ENCODE measurements around the gene STAT4. TPM values are rescaled to one million over a fixed set of nuclear protein-coding genes. Genes with fewer than 3 reads are reported as not detected.

STAT4 gene
- total RNA-seq, 2 experiments from 2014 or later: 154 to 157 TPM

GRCh38 chr2:191184457-191184856, 33.7 kb upstream of the STAT4 start:
- peaks cover 30% of the 10 kb centered on the region for H3K4me1 Mint-ChIP-seq (ENCODE audit: low read depth)
- ChIA-PET POLR2A (no interaction called here), CTCF (interaction anchor here (1.1 kb wide), 1 partner anchor 20 kb away, joined by 3 read pairs; no protein-coding TSS in a partner anchor)
- DNase-seq (no peak), ATAC-seq (no peak)
- H3K27ac Mint-ChIP-seq: no peak overlapping the region
- H3K4me3 Mint-ChIP-seq: no peak overlapping the region
- H3K36me3 Mint-ChIP-seq (ENCODE audit: low read depth): peaks cover 3% of the 10 kb centered on the region
- no peaks in the 10 kb centered on the region for H3K27me3 Mint-ChIP-seq (ENCODE audit: low read depth)
- no peaks in the 10 kb centered on the region for H3K9me3 Mint-ChIP-seq (ENCODE audit: insufficient read depth)

- Mint-ChIP-seq H3K27me3 (ENCODE audit: low read depth) (no peaks in the 10 kb centered on the region), H3K4me3 (no peak overlapping the region), H3K4me1 (ENCODE audit: low read depth) (peaks cover 20% of the 10 kb centered on the region), H3K9me3 (ENCODE audit: insufficient read depth) (no peaks in the 10 kb centered on the region), H3K36me3 (ENCODE audit: low read depth) (no peaks in the 10 kb centered on the region), H3K27ac (no peak overlapping the region)
- ChIA-PET POLR2A (no interaction called here), CTCF (interaction anchor here (1.2 kb wide), 1 partner anchor 19 kb away, joined by 3 read pairs; no protein-coding TSS in a partner anchor)
- ATAC-seq (no peak), DNase-seq (no peak)
Observed at GRCh38 chr2:191183516-191183915, 32.7 kb upstream of the STAT4 start.

GRCh38 chr2:191183081-191183480, 32.3 kb upstream of the STAT4 start:
- DNase-seq: no peak
- ChIA-PET CTCF (interaction anchor here (1.2 kb wide), 1 partner anchor 20 kb away, joined by 3 read pairs; no protein-coding TSS in a partner anchor), POLR2A (interaction anchor here (0.7 kb wide), 1 partner anchor 163 kb away, joined by 3 read pairs; no protein-coding TSS in a partner anchor)
- Mint-ChIP-seq H3K9me3 (ENCODE audit: insufficient read depth) (no peaks in the 10 kb centered on the region), H3K36me3 (ENCODE audit: low read depth) (no peaks in the 10 kb centered on the region), H3K27me3 (ENCODE audit: low read depth) (no peaks in the 10 kb centered on the region), H3K4me3 (no peak overlapping the region), H3K4me1 (ENCODE audit: low read depth) (peaks cover 16% of the 10 kb centered on the region), H3K27ac (no peak overlapping the region)
- no peak for ATAC-seq

- no peak overlapping the region for H3K27ac Mint-ChIP-seq
- H3K4me3 Mint-ChIP-seq: no peak overlapping the region
- POLR2A ChIA-PET: no interaction called here
Observed at GRCh38 chr2:191180713-191181112, 29.9 kb upstream of the STAT4 start.

GRCh38 chr2:191180276-191180675, 29.5 kb upstream of the STAT4 start:
- H3K36me3 Mint-ChIP-seq (ENCODE audit: low read depth): no peaks in the 10 kb centered on the region
- ATAC-seq (no peak), DNase-seq (no peak)
- H3K4me1 Mint-ChIP-seq (ENCODE audit: low read depth): peaks cover 27% of the 10 kb centered on the region
- no peak overlapping the region for H3K4me3 Mint-ChIP-seq
- ChIA-PET CTCF (interaction anchor here (1.3 kb wide), 1 partner anchor 10 kb away, joined by 5 read pairs; no protein-coding TSS in a partner anchor), POLR2A (no interaction called here)
- H3K9me3 Mint-ChIP-seq (ENCODE audit: insufficient read depth): no peaks in the 10 kb centered on the region
- no peak overlapping the region for H3K27ac Mint-ChIP-seq
- H3K27me3 Mint-ChIP-seq (ENCODE audit: low read depth): no peaks in the 10 kb centered on the region

More at GRCh38 chr2:191180713-191181112, 29.9 kb upstream of the STAT4 start:
- DNase-seq (no peak), ATAC-seq (no peak)
- no peaks in the 10 kb centered on the region for H3K27me3 Mint-ChIP-seq (ENCODE audit: low read depth)
- H3K4me1 Mint-ChIP-seq (ENCODE audit: low read depth): peaks cover 22% of the 10 kb centered on the region
- CTCF ChIA-PET: interaction anchor here (0.6 to 1.8 kb wide), 3 partner anchors 10 to 156 kb away, joined by 3 to 5 read pairs (median 4); no protein-coding TSS in a partner anchor
- no peaks in the 10 kb centered on the region for H3K36me3 Mint-ChIP-seq (ENCODE audit: low read depth)
- H3K9me3 Mint-ChIP-seq (ENCODE audit: insufficient read depth): no peaks in the 10 kb centered on the region

- H3K4me1 Mint-ChIP-seq (ENCODE audit: low read depth): peaks cover 34% of the 10 kb centered on the region
- no peak overlapping the region for H3K4me3 Mint-ChIP-seq
- CTCF ChIA-PET: interaction anchor here (0.9 to 1.4 kb wide), 3 partner anchors 15 to 127 kb away, joined by 3 to 4 read pairs (median 3); no protein-coding TSS in a partner anchor
- no peaks in the 10 kb centered on the region for H3K27me3 Mint-ChIP-seq (ENCODE audit: low read depth)
- POLR2A ChIA-PET: interaction anchor here (1.3 kb wide), 1 partner anchor 101 kb away, joined by 3 read pairs; no protein-coding TSS in a partner anchor
- H3K36me3 Mint-ChIP-seq (ENCODE audit: low read depth): no peaks in the 10 kb centered on the region
- no peaks in the 10 kb centered on the region for H3K9me3 Mint-ChIP-seq (ENCODE audit: insufficient read depth)
- H3K27ac Mint-ChIP-seq: no peak overlapping the region
- DNase-seq (no peak), ATAC-seq (no peak)
Observed at GRCh38 chr2:191178806-191179514, 28.2 kb upstream of the STAT4 start.

- H3K4me3 Mint-ChIP-seq: no peak overlapping the region
- no peaks in the 10 kb centered on the region for H3K36me3 Mint-ChIP-seq (ENCODE audit: low read depth)
- CTCF ChIA-PET: interaction anchor here (0.9 to 1.8 kb wide), 5 partner anchors 16 to 126 kb away, joined by 3 to 4 read pairs (median 3); no protein-coding TSS in a partner anchor
- ATAC-seq (no peak), DNase-seq (no peak)
- POLR2A ChIA-PET: interaction anchor here (1.3 kb wide), 1 partner anchor 102 kb away, joined by 3 read pairs; no protein-coding TSS in a partner anchor
- H3K27ac Mint-ChIP-seq: no peak overlapping the region
- H3K9me3 Mint-ChIP-seq (ENCODE audit: insufficient read depth): no peaks in the 10 kb centered on the region
- H3K27me3 Mint-ChIP-seq (ENCODE audit: low read depth): no peaks in the 10 kb centered on the region
- H3K4me1 Mint-ChIP-seq (ENCODE audit: low read depth): peaks cover 40% of the 10 kb centered on the region
Observed at GRCh38 chr2:191177751-191178736, 27.2 kb upstream of the STAT4 start.

GRCh38 chr2:191176801-191177438, 26.1 kb upstream of the STAT4 start:
- CTCF ChIA-PET: interaction anchor here (1.0 to 3.3 kb wide), 5 partner anchors 11 to 40 kb away, joined by 3 to 18 read pairs (median 4); no protein-coding TSS in a partner anchor
- H3K36me3 Mint-ChIP-seq (ENCODE audit: low read depth): no peaks in the 10 kb centered on the region
- no peaks in the 10 kb centered on the region for H3K27me3 Mint-ChIP-seq (ENCODE audit: low read depth)
- H3K9me3 Mint-ChIP-seq (ENCODE audit: insufficient read depth): no peaks in the 10 kb centered on the region
- H3K4me3 Mint-ChIP-seq: no peak overlapping the region
- no peak overlapping the region for H3K27ac Mint-ChIP-seq
- DNase-seq (no peak), ATAC-seq (peak; percentile 42)
- POLR2A ChIA-PET: interaction anchor here (0.7 kb wide), 1 partner anchor 985 kb away, joined by 3 read pairs; no protein-coding TSS in a partner anchor
- peaks cover 44% of the 10 kb centered on the region for H3K4me1 Mint-ChIP-seq (ENCODE audit: low read depth)

- ChIA-PET CTCF (interaction anchor here (1.0 to 3.3 kb wide), 5 partner anchors 10 to 41 kb away, joined by 3 to 18 read pairs (median 4); no protein-coding TSS in a partner anchor), POLR2A (interaction anchor here (0.7 kb wide), 1 partner anchor 986 kb away, joined by 3 read pairs; no protein-coding TSS in a partner anchor)
- Mint-ChIP-seq H3K36me3 (ENCODE audit: low read depth) (no peaks in the 10 kb centered on the region), H3K27ac (no peak overlapping the region), H3K4me1 (ENCODE audit: low read depth) (peaks cover 47% of the 10 kb centered on the region), H3K27me3 (ENCODE audit: low read depth) (no peaks in the 10 kb centered on the region), H3K4me3 (peak overlapping the region; percentile 13), H3K9me3 (ENCODE audit: insufficient read depth) (no peaks in the 10 kb centered on the region)
- DNase-seq: no peak
- no peak for ATAC-seq
Observed at GRCh38 chr2:191176305-191176704, 25.5 kb upstream of the STAT4 start.

- Mint-ChIP-seq H3K36me3 (ENCODE audit: low read depth) (no peaks in the 10 kb centered on the region), H3K9me3 (ENCODE audit: insufficient read depth) (no peaks in the 10 kb centered on the region), H3K27ac (no peak overlapping the region), H3K4me3 (no peak overlapping the region), H3K4me1 (ENCODE audit: low read depth) (peaks cover 60% of the 10 kb centered on the region), H3K27me3 (ENCODE audit: low read depth) (no peaks in the 10 kb centered on the region)
- DNase-seq: no peak
- ChIA-PET POLR2A (no interaction called here), CTCF (interaction anchor here (1.1 to 5.4 kb wide), 6 partner anchors 8 to 122 kb away, joined by 4 to 28 read pairs (median 8); no protein-coding TSS in a partner anchor)
- no peak for ATAC-seq
Observed at GRCh38 chr2:191174442-191174841, 23.6 kb upstream of the STAT4 start.

- Mint-ChIP-seq H3K36me3 (ENCODE audit: low read depth) (no peaks in the 10 kb centered on the region), H3K4me1 (ENCODE audit: low read depth) (peaks cover 60% of the 10 kb centered on the region), H3K9me3 (ENCODE audit: insufficient read depth) (no peaks in the 10 kb centered on the region), H3K4me3 (no peak overlapping the region), H3K27ac (no peak overlapping the region), H3K27me3 (ENCODE audit: low read depth) (no peaks in the 10 kb centered on the region)
- ATAC-seq: peak; percentile 40
- POLR2A ChIA-PET: interaction anchor here (0.6 kb wide), 1 partner anchor 181 kb away, joined by 3 read pairs; no protein-coding TSS in a partner anchor
- CTCF ChIA-PET: interaction anchor here (0.9 to 5.4 kb wide), 6 partner anchors 8 to 121 kb away, joined by 3 to 28 read pairs (median 6); no protein-coding TSS in a partner anchor
- no peak for DNase-seq
Observed at GRCh38 chr2:191173206-191173605, 22.4 kb upstream of the STAT4 start.

All from activated CD8-positive, alpha-beta T cell treated with anti-CD3 and anti-CD28 coated beads, Interleukin-2, amount 10 ng/mL, durations not matched to agents 7 days and 5 days (primary cell).